CD4-positive, alpha-beta T cell treated with Interleukin-10 for 1 hour (primary cell): Measurements from ENCODE around the gene JAZF1.
A peak's percentile ranks its signal among the peaks of the same experiment; 100 is the strongest.

Experiments
- DNase-seq: peaks from one replicate; pipeline ENCODE4 v3.0.0-alpha.2; 2020

The JAZF1 gene

DNA sequence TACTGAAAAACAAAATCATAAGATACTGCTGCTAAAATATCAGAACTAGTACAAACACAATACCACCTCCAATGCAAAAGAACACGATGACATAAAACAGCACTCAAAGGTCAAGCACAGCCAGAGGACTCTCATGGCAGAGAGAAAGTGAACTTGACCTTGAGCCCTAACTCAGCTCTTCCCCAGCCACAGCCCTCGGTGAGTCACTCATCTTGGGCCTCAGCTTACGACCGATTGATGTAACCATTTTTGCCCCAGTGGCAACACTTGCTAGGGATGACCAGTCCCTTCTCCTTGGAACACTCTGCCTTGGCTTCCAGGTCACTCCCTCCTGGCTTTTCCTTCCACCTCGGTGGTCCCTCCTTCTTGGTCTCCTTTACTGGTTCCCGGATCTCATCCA, 77.8 kb downstream of the JAZF1 start:
- no peak for DNase-seq

DNA sequence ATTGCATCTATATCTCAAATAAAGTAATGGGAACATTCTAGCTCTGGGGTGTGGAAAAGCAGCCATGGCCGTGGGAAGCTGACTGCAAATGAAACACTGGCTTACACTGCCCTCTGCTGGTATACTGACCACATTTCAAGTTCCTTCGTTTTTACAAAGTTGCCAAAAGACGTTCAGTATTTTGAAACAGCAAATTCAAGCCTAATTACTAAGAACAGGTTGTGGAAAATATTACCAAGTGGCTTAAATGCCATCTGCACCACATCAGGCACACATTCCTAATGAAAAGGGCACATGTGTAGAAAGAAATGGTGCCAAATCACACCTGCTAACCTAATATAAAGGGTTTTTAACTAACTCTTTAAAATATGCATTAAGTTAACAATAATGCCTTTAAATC, 83.9 kb downstream of the JAZF1 start:
- peak; percentile 61 for DNase-seq

DNA sequence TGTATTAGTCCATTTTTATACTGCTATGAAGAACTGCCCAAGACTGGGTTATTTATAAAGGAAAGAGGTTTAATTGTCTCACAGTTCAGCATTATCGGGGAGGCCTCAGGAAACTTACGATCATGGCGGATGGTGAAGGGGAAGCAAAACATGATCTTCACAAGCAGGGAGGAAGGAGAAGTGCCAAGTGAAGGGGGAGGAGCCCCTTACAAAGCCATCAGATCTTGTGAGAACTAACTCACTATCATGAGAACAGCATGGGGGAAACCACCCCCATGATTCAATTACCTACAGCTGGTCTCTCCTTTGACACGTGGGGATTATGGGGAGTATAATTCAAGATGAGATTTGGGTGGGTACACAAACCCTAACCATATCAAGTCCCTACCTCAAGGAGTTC, 85.4 kb downstream of the JAZF1 start:
- DNase-seq = no peak

DNA sequence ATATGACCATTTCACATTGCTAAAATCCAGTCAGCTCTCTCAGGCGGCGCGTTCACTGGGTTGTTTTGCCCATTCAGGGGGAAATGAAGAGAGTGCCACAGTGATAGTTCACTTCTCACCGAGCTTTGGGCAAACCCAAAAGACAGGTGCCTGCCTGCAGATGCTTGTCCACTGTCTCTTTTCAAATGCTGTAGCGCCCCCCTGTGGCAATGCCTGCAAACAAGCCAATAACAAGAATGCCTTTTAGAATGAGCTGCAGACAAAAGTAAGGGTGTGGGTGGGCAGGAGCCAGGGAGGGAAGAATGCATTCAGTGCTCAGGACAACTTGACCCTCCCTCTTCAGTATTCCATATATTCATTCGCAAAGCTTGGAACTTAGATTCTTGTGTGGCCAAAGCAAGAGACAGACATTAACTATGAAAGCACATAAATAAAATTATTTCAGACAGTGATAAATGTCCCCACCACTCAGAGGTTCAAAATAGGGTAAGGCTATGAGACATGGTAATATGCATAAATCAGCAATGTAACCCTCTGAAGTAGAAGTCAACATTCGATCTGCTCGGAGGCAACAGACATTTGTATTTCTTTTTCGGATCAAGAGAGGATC, 86.9 kb downstream of the JAZF1 start:
- peak; percentile 44 for DNase-seq

DNA sequence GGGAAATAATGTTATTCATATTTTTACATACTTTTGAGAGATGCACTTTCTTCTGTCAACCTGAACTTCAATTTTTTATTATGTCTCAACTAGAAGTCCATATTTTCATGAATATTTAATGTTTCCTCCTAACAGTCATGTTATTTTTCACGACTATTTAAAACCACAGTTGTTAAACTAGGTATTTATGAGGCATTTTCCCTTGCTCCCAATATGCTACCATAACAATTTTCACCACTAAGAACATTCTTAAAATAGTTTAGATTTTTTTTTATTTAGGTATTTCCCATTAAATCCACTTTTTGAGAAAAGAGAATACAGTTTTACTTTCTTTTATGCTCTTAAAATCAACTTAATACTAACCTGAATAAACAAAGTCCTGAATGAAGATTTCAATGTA, 89.4 kb downstream of the JAZF1 start:
- DNase-seq = no peak

DNA sequence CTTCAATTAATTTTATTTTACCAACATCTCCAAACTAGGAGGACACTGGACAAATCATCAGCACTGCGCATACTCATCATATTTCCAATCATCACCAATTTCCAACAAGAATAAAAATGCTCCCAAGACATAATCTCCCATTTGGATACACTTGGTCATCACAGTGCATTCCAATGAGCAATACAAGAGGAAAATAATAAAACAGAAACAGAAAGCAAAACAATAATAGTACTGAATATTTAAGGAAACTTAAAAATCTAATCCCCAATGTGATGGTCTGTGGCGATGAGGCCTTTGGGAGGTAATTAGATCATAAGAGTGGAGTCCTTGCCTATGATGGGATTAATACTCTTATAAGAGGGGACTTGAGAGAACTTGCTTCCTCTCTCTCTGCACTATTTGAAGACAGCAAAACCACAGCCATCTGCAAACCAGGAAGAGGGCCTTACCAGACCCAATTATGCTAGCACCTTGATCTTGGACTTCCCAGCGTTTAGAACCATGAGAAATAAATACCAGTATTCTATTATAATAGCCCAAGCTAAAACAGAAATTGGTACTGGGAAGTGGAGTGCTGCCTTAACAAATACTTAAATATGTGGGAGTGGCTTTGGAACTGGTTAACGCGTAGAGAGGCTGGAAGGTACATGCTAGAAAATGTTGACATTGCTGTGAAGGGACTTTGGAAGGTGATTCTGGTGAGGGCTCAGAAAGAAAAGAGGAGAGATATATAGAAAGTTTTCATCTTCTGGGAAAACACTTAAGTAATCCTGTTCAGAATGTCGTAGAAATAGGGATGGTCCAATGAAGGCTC, 91.5 kb downstream of the JAZF1 start:
- DNase-seq = no peak

DNA sequence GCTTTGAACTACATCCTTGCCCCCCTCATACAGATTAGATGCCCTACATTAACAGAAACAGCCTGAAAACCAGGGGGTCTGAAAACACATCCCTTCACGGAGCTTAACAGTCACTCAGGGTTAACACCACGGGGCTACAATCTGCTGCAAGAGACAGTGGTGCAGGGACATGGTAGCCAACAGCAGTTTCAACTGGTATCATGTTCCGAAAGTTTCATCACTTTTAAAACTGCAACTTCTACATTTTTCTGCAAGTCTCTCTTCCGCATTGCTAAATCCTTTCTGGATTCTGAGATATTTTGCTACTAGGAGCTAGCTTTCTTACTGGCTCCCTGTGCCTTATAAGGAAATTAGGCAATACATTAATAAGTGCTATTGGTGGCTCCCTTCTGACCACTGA, 92.6 kb downstream of the JAZF1 start:
- DNase-seq = no peak

DNA sequence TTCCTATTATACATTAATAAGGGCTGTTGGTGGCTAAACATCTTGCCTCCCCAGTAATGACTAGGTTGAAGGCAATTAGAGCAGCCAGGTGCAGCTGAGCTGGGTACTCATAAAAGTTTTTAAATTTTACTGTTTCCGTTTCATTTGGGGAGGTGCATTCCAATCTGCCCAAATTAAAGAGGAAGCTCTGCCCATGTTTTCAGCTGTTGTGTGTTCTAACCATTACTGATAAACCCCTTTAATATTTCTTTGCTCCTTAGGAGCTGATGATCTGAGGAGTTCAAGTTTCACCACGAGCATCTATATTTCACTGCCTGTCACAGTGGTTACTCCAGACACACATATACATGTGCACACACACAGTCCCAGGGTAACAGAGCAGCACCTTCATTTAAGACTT, 94.4 kb downstream of the JAZF1 start:
- DNase-seq = no peak

DNA sequence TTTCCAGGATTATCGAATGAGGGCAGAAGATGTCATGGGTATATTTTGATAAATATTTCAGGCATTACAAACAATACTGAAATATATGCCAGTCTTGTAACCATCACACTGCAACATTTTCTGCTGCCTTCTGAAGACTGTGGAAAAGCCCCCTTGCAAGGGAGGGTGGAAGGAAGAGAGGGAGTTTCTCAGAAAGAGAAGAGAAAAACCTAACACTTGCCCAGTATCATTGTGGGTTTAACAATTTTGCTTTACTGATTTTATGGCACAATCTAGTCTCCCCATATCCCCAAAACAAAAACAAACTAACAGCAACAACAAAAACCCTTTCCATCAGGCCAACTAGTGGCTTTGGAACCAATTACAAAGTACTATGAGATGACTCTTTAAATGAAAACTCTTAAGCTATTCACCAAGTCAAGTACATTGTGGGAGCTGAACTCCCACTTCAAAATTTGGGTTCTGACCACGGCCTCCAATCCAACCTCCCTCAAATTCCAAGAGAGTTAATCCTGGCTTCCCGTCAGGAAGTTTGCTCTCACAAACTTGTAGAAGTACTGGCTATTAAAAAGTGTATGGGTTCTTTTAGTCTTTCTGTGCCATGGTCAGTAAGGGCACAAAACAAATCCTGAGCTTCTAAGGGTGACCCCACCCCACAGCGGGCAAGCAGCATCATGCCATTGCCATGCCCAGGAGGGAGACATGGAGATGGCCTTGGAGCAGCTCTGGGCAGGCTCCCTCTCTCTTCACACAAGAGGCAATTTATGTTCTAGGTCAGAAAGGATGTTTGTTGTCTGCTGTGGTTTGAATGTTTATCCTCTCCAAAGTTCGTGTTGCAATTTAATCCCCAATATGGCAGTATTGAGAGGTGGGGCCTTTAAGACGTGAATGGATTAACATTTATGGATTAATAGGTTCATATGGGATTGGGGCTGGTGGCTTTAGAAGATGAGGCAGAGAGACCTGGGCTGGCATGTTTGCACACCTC, 96.3 kb downstream of the JAZF1 start:
- DNase-seq = no peak

DNA sequence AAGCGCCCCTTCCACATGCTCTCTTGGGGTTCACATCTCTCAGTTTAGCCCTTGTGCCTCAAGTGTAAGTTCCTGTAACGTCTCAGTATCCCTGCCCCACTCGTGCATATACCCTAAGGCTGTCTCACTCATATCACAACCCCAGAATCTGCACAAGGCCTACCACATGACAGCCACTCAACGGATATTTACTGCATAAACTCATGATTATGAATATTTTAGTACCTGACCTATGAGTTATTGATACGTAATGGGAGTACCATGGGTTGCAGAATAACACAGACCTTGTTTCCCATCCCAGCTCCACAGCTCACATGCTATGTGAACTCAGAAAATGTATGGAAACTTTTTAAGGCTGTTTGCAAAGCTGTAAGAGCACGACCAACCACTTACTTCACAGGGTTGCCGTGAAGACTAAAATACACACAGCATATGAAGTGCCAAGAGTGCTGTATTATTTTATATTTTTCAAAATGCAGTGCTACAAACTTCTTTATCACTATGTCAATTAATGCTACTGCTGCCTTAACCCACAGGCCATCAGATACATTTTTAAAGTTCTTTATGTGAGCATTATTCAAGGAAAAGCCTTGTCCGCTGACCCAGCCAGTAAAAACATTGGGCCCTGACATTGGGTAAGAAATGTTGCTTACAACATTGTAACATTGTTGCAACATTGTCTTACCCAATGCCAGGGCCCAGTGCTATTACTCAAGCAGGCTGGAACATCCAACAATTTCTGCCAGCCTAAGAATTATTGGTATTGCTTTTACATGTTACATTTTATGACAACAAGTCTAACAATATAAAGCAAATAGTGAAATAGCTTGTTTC, 97.2 kb downstream of the JAZF1 start:
- DNase-seq = no peak

DNA sequence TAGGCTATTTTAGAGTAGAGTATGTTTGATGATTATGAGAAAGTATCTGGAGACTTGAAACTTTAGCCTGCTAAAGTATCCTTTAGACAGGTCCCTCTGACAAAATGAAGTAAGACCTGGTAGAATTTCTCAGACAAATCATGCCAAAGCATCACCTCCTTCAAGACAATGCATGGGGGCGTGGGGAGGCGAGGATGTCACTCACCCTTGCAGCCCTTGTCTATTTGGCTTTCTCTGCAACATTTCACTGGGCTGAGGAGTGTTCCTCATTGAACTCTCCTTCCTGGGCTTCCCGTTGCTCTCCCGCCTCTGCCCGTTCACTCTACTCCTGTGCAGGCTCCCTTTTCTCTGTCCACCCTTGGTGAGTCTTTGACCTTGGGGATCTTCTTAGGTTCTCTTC, 98.5 kb downstream of the JAZF1 start:
- no peak for DNase-seq

DNA sequence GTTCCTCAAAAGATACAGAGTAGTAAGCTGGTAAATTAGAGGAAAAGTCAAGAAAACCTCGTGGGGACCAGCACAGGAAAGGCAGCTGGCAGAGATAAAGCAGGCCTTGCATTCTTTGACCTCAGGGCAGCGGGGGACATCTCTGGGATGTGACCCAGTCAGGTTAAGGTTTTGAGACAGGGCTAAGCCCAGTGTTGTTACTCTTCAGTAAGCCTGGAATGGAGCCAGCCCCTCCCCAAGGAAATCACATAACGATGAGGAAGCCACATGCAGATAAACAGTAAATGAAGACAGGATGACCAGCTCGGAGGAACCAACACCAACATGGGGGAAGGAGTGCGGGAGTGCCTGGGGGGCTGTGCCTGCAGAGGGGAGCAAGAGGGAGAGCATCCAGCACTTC, 99.6 kb downstream of the JAZF1 start:
- no peak for DNase-seq

DNA sequence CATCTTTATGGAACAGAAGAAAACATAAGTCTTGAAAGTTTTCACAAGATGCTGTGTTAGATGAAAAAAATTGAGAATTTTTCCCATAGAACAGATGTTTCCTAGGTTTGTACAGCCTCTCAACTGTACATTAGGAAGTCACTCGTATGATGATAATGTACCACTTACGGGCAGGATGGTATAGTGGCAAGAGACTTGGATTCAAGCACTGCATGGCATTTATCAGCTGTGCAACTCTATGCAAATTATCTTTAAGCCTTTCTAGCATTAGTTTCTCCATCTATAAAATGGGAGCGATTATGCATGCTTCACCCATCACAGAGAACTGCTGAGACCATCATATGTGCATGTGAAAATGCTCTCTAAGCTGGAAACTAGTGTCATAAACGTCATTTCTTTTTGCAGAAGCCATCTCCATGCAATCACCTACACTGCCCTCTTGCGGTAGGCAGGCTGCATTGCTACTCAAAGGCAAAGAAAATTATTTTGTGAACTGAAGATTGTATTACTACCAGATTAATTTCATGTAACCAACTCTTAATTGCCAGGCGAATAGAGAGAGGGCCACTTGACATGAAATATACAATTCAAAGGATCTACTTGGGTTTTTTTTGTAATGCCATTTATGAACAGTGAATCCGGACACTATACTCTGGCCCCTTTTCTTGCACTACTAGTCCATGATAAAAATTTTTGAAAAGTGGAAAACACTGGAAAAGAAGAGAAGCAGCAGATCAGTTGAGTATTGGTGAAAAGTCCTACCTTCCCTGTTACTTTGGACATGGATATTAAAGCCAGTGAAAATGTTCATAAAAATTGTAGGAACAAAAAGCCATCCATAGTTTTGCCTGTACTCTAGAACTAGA, 102.3 kb downstream of the JAZF1 start:
- DNase-seq = peak; percentile 54

DNA sequence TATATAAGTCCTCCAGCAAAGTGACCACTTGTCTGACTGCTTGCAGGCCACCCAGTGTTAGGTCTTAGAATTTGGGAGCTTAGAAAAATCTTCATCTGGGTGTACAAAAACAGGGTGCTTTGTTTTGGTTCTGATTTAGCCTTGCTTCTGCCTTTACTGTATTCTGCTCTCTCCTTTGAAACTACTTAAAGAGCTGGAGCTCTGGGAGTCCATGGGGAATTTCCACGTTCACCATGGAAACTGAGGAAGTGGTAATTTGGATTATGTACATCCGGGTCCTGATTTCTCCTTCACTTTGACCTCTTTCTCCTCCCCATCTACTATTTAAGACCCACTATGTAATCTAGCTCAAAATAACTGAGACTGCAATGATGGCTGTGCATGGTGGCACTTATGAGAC, 103.0 kb downstream of the JAZF1 start:
- DNase-seq = no peak

DNA sequence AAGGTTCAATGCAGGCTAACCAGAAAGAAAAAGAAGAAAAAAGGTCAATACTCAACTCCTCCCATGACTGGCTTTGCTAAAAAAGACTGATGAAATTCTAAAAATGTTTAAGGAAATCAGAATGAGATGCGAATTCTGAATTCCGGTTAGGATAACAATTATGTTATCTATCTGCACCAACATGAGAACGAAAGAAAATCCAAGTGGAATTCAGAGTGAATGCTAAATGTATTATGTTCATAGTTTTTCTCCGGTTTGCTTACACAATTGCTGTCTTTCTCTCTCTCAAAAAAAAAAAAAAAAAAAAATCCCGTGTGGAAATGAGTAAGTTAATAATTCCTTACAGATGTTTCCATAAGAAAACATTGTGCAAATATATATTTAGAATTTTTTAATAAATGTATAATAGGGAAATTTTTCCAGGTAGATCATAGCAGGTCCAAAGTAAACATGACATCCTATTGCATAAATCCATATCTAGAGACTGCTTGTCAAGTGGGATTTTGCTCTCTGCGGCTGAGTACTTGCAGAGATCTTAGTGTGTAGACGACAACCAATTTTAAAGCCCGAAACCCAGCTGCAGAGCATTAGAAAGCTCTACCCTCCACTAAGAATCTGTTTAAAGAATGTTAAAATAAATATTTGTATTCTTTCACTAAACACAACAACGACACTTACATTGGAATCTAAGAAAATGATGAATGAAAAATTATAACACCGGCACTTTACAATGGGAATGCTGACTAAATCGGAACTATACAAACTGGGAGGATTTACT, 104.0 kb downstream of the JAZF1 start:
- DNase-seq = no peak

DNA sequence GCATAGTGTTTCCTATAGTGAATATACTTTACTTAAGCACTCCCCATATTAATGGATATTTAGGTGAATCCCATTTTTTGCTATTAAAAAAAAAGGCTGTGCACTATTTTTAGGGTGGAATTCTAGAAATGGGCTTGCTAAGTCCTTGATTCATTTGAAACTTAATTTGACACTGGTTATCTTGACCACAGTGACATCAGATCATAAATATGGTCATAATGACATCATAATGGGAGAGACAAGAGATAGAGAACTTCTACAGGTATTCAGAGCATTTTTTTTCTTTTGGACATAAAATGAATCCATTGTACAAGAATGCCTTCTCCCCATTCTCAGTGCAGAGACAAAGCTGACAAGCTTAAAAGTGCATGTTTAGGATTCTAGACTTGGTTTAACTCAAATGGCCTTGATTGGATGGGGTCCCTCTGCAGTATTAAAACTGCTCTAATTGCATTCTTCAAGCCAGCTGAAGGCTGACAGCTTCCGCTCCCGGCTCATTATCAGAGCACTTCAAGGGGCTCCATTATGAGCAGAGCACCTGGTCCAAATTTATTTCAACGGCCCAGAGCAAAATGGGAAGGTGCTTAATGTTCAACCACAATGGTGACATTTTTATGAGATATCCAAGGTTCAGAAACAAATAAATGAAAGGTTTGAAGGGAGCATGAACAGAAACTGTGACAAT, 104.8 kb downstream of the JAZF1 start:
- DNase-seq = no peak

DNA sequence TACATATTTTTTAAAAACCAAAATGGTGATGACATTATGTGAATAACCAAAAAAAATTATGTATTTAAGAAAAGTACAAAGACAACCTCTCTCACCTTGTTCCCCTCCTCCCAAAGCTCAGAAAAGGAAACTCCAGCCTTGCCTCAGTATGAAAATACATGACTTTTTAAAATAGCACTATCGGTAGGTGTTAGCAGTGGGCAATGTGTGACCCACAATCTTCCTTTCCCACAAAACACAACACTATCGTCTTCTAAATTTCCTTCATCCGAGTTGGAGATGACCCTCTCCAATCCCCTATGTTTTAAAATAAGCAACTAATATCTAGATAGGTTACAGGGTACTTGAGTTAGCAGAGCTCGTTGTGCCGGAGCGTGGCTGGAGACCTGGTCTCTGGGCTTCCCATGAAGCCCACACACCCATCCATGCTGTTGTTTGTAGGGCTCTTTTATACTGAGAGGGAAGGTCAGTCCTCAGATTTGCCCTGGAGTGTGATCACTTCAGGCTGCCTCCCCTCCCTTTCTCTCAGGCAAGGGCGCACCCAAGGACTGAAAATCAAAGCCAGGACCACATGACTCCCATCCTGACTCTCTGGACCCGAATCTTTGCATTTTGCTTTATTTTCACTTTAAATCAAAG, 107.6 kb downstream of the JAZF1 start:
- DNase-seq = no peak

DNA sequence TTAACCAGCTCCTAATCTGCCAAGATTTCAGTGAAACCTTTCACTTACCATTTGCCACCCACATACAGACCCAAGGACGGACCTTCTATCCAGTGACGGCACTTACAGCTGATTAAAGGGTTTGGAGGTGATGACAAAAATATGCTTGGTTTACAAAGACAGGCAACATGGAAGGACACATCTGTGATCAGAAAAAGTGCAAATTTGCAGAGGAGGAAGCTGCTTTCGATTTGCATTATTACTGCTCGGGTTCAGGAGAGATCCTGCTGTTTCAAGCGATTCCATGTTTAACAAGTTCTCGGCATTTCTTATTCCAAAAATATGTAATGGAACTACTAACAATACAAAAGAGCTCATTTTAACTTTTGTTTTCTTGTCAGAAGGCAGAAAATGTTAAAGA, 109.0 kb downstream of the JAZF1 start:
- DNase-seq = no peak

DNA sequence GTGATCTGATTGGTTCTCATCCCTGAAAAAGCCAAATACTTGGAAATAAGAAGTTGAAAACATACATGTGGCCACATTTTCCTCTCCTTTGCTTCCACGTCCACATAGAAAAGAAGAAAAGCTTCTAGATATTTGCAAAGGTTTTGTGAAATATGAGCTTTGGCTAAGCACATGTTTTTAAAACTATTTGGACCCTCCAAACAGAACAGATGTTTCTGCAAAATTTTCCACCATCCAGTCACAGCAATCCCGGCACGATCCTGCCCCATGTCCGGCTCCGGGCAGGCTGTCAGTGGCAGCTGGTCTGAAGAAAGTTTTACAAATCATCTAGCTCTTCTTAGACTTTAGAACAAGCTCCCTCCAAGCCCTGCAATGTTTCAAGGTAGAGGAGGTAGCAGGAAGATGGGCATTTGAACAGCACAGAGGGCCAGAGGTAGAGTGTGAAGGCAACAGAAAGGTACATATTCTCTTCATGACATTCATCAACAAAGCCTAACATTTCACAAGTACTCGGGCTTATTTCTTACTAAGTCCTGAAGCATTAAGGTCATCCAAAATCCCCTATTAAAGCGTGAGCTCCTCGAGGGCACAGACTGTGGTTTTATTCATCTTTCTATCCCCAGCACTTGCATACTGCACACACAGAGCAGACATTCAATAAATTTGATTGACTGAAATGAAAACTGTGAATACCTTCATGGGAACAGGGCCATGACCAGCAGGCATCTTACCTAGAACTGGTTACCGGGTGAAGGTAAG, 110.1 kb downstream of the JAZF1 start:
- DNase-seq = no peak
